Renal cortical epithelial cell (primary cell): ENCODE data around the gene C1QTNF5. TPM values are rescaled to one million over a fixed set of nuclear protein-coding genes. Genes with fewer than 3 reads are reported as not detected.

Source experiments
- DNase-seq: peaks from one replicate; pipeline ENCODE4 v3.0.0-alpha.2; 2011; ENCODE audit warnings: low read depth
- total RNA-seq: library from RNA; depleted of rRNA; stranded (reverse); fragments of >200 nt; gene quantifications from 2 replicates; pipeline ENCODE4 v1.2.3, GENCODE V29; 2014

Gene C1QTNF5
- total RNA-seq, 1 donor from 2014 or later: 15.7 TPM

DNA sequence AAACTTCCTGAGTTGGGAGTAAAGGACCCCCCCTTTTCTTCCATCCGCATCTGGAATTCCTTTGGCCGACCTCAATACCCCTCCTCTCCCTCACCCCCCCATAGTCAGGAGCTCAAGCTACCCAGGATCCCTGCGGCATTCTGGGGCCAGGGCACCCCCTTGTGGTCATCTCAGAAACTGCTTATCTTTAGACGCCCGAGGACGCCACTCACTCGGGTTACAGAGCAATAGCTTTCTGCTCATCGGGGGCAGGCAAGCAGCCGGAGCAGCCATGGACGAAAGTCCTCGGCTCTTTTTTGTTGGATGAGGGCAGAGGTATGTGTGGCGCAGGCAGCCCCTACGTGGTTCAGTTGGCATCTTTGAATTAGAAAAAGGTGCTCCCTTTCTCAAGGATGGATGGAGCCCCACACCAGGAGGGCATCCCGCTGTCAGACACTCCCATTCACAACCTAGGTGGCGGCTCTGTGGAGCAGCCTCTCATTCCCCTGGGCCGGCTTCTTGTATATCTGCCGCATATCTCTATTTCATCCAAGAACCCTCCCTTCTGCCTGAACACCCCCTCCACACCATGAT is 2.3 kb downstream of the C1QTNF5 start:
- DNase-seq: peak; percentile 45

- DNase-seq: no peak
These were observed 2.9 kb downstream of the C1QTNF5 start for GRCh38 chr11:119337581-119338317.

GRCh38 chr11:119336744-119337469 is 3.8 kb downstream of the C1QTNF5 start:
- DNase-seq: no peak

DNA sequence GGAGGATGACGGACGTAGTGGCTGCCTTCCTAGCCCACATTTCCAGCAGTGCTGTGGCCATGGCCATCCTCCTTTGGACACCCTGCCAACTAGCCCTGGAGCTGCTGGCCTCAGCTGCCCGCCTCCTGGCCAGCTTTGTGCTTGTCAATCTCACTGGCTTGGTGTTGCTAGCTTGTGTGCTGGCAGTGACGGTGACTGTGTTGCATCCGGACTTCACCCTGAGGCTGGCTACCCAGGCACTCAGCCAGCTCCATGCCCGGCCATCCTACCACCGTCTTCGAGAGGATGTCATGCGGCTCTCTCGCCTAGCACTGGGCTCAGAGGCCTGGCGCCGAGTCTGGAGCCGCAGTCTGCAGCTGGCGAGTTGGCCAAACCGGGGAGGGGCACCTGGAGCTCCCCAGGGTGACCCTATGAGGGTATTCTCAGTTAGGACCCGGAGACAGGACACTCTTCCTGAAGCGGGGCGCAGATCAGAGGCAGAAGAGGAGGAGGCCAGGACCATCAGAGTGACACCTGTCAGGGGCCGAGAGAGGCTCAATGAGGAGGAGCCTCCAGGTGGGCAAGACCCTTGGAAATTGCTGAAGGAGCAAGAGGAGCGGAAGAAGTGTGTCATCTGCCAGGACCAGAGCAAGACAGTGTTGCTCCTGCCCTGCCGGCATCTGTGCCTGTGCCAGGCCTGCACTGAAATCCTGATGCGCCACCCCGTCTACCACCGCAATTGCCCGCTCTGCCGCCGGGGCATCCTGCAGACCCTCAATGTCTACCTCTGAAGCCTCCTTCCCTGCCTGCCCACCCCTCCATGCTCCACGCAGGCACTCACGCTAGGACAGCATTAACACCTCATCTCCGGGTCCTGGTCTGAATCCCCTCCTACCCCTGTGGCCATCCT is 4.8 kb downstream of the C1QTNF5 start:
- no peak for DNase-seq

DNA sequence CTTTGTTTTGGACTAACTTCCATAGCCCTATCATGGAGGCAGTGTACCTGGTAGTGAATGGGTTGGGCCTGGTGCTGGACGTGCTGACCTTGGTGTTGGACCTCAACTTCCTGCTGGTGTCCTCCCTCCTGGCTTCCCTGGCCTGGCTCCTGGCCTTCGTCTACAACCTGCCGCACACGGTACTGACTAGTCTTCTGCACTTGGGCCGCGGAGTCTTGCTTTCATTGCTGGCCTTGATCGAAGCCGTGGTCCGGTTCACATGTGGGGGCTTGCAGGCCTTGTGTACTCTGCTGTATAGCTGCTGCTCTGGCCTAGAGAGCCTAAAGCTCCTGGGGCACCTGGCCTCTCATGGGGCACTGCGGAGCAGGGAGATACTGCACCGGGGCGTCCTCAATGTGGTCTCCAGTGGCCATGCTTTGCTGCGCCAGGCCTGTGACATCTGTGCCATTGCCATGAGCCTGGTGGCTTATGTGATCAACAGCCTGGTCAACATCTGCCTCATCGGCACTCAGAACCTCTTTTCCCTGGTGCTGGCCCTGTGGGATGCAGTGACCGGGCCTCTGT is 5.5 kb downstream of the C1QTNF5 start:
- DNase-seq: no peak

GRCh38 chr11:119334174-119334930 is 6.3 kb downstream of the C1QTNF5 start, which contains the start of gene RNF26:
RNF26 (plus strand) TSS chr11:119334527; CDS start chr11:119335123, 596 bp downstream.
- DNase-seq: peak; percentile 96

- no peak for DNase-seq
These were observed 8.4 kb downstream of the C1QTNF5 start for GRCh38 chr11:119332111-119332765.

GRCh38 chr11:119330237-119330636 is 10.4 kb downstream of the C1QTNF5 start:
- DNase-seq: no peak

- no peak for DNase-seq
These were observed 11.4 kb downstream of the C1QTNF5 start for GRCh38 chr11:119329320-119329719.

DNA sequence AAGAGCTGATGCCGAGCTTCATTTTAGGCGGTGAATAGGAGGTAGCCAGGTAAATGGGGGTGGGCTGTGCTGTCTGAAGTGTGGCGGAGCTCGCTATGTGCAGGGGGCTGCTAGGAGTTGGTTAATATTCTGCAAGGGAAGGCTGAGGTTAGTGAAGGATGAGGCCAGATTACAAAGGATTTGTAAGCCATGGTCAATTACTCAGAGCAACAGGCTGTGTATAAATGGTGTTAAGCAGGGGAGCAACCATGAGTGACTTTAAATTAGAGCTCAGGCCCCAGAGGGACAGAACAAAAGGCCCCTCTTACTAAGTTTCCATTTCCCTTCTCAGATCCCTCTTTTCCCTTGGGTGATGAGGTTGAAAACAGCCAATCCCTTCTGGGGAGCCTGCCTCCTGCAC is 16.5 kb downstream of the C1QTNF5 start:
- no peak for DNase-seq

- DNase-seq: peak; percentile 57
These were observed 17.1 kb downstream of the C1QTNF5 start for GRCh38 chr11:119323532-119324033.

GRCh38 chr11:119322921-119323531 is 17.7 kb downstream of the C1QTNF5 start:
- no peak for DNase-seq

DNA sequence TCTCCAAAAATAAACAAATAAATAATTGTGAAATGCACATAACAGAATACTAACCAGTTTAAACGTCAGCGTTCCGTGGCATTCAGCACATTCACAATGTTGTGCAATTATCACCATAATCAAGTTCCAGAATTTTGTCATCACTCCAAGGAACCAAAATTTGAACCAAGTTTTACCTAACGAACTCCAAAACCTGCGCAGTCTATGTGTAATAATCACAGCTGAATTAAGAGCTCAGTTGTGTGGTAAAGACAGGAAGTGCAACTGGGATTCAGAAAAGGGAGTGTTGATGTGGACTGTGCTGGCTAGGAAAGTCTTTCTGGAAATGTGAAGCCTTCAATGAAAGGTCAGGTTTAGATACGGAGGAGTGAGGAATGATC is 18.3 kb downstream of the C1QTNF5 start:
- DNase-seq: no peak

GRCh38 chr11:119320776-119321524 is 19.7 kb downstream of the C1QTNF5 start:
- DNase-seq: peak; percentile 26

DNA sequence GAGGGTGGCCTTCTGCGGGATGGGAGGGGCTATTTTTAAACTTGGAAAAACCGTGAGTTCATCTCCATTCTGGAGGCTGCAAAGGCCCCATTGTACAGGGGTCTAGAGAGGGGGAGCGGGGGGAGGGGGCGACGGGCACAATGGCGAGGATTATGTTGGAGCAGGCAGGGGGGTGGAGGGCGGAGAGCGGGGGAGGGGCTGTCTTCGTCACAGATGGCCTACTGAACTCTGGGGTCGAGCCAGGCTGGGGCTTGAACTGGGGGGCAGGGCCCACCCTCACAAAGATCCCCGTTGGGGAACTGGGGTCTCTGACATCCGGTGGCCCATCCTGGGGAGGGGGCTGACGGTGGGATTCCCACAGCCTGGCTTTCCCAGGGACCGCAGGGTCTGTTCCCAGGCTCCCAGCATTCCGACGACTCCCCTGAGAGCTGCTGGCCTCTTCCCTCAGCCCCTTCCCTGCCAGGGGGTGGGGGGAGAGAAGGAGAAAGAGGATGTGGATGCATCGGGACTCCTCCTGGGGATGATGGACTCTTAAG is 20.4 kb downstream of the C1QTNF5 start:
- no peak for DNase-seq

DNA sequence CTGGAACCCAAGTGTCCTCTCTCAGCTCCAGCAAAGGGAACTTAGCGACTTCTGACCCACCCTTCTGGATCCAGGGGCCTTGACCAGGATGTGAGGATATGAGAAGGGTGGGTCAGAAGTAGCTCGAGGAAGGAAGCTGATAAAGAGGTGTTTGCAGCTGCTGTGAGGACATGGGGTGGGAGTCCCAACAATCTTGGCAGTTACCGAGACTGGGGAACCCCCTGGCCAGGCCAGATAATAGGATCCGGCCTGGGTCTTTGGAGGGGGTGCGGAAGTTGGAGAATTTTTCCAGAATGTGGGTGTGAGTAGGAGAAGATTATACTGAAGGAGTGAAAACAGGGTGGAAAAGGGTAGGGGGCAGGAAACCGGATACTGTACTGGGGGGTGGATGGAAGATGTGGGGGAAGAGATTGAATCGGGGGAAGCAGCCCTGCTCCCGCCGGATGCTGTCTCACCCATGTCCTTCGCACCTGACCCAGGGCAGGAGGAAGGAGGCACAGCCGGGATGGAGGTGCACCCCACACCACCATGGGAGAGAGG is 20.9 kb downstream of the C1QTNF5 start:
- DNase-seq: no peak

DNA sequence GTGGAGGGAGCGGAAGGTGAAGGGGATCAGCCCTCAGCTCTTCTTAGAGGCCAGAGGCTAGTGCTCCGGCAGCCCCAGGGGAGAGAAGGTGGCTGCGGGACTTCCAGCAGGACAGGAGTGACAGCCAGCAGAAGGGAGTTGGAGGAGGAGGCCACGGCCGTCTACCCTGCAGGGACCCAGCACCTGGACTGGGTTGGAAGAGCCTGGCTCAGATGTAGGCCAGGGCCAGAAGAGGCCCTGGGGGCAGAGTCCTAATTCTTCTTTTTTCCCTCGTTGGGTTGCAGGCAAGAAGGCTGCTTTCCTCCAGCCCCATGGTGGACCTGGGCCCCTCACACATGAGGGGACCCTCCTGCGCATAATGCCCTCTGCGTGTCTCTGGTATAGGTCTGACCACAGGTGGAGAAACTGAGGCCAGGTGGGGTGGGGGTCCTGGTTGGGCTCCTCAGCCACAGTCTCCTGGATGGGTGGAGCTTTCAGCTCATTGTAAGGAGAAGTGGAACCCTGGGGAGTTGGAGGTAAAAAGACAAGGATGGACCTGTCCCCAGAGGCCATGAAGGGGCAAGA is 21.5 kb downstream of the C1QTNF5 start:
- DNase-seq: no peak
